Effector CD4-positive, alpha-beta T cell (primary cell): Measurements from ENCODE around the gene YPEL2.
"Not testable (repeated sequence)": the region's sequence is repeated elsewhere in the genome, so short reads cannot be mapped to it uniquely, and the experiment has no call there.

Source experiments
- DNase-seq: peaks from one replicate; pipeline ENCODE4 v3.0.0-alpha.2; 2020

Gene YPEL2

DNA sequence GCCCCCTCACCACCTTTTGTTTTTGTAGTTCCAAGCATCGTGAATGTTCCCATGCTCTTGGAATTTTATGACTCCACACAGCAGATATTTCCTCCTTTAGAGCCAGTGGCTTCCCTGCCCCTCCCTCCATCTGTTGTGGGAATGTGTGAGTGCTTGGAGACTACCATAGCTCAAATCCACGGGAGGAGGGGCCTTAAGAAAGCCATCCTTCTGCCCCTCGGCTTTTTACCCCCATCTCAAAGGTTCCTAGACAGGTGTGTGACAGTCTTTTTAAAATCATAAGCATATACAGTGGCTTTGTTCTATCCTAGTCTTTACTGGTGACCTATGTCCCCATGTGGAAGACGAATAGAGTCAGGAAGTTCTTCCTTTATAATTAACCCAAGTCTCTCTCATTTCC is 47.2 kb downstream of the YPEL2 start:
- DNase-seq = no peak

DNA sequence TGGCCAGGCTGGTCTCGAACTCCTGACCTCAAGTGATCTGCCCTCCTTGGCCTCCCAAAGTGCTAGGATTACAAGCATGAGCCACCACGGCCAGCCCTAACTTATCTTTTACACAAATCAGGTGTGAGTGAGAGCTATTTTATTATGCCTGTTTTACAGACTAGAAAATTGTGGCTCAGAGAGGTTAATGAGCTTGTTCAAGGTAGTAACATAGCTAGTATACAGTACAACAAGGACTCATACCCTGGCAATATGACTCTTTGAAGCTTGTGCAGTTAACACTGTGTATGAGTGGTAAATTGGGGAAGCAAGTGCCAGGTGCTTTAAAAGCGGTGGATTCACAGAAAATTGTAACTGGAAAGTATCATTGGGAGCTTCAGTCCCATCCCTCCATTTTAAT is 49.0 kb downstream of the YPEL2 start:
- no peak for DNase-seq

DNA sequence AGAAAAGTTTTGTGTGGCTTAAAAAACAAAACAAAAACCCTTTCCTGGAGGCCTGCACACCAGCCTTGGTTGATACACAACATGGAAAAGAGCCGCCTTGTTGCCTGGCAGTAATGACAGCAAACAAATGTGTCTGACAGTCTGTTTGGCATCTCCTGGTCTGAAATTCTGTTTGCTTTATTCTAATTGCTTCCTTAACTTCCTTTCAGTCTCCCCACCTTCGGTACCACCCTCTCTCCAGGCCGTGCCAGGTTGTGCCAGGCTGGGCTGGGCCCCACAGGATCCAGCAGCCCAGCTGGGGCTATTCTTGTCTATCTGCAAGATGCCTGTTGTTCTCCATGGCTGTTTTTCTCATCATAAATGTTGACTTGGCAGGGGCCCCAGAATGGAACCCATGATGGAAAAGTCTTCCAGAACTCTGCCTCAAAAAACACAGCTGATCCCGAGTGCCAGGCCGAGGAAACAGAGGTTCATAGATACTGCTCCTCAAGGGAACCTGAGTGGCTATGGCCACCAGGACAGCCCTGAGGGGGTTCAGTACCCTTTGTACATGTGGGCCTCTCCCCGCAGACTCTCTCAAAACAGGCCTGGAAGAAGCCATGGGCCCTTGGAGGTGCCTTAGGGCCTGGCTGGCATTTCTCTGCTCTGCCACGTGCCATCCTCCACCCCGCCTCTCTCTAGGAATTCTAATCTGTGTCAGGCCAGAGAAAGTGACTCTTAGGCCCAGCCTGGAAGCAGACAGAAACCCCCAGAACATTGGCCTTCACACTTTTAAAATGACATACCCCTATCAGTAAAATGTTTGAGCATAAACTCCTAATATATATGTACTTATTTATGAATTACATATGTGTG is 50.5 kb downstream of the YPEL2 start:
- DNase-seq = no peak

DNA sequence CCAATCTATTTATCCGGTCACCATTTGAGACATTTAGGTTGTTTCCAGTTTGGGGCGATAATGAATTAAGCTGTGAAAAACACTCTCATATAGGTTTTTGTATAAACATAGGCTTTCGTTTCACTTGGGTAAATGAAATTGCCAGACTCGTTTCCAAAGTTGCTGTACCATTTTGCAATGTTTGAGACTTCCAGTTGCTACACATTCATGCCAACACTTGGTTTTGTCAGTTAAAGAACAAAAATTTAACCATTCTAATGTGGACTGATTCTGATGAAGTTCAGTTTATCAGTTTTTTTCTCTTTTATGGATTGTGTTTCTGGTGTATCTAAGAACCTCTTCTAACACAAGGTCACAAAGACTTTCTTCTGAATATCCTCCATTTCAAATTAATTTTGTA is 52.4 kb downstream of the YPEL2 start:
- no peak for DNase-seq

DNA sequence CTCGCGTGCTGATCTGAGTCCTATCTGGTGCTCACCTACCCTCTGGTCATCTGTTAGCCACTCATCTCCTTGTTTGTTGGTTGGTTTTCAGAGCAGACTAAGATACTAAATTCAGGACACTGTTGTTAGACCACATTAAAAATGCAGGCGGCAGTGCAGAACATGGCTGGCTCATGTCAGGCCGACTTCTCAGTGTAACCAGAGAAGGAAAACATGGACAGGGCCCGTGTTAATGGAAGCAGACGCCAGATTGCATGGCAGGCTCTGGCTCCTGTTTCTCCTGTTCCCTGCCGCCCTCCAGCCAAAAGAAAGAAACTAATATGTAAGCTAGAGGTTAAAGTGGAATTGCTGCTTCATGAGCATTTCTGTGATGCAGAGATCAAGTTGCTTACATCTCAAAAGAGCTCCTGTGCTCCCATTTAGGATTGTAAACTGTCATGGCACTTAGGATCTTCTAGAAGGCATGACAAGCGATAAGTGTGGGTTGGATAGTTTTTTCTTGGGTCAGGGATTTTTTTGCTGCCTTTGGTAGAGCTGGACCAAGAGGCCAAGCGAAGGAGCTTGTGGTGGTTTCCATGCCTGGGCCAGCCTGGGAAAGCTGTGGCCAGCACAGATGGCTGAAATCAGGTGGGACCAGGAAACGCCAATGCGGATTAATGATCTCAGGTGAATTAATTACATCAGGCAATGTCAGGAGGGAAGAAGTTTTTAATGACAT is 56.1 kb downstream of the YPEL2 start:
- no peak for DNase-seq

DNA sequence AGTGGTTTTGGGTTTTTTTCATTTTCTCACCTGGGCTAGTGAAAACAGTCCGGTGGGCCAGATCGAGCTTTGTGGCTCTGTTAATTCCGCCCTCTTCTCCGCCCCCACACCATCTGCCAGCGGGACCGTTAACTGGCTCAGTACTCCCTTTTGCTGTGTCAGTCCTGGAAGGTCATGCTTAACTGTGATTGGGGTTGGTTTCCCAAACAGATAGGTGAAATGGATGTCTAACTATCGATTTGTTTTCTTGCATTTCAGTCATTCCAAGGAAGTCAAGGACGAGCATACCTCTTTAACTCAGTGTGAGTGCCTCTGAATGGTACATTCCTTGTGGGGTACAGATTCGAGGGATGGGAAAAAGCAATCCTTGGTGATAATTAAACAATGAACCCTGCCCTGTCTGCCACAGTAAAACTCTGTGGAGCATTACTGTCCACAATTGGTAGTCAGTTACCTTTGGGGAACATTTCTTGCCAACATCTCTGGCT is 56.7 kb downstream of the YPEL2 start:
- DNase-seq = no peak

DNA sequence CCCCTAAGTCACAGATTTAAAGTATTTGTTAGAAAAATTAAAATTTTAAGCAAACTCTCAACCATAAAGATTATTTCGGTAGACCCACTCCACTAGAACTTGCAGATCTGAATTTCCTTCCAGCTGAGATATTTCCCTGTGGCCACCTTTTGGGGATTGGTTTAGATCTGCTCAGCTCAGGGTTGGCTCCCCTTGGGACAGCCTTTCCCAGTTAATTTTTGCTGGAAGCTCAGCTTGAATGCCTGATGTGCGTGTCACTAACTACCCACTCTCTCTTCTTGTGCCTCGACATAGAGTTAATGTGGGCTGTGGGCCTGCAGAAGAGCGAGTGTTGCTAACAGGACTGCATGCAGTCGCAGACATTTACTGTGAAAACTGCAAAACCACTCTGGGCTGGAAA is 57.6 kb downstream of the YPEL2 start:
- DNase-seq = no peak

DNA sequence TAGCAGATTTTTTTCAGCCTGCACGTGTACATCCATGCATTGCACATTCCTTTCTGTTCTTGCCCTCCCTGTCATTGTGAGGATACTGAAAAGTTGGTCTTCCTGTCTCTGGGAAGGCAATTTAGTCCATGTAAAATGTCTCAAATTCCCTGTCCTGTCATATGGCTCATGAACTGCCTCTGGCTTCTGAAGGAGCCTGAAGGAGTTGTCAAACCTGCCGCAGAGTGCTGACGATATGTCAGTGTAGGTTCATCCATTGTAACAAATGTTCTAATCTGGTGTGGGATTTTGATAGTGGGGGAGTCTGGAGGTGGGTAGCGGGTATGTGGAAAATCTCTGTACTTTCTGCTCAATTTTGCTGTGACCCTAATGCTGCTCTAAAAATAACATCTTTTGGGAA is 59.6 kb downstream of the YPEL2 start:
- no peak for DNase-seq

DNA sequence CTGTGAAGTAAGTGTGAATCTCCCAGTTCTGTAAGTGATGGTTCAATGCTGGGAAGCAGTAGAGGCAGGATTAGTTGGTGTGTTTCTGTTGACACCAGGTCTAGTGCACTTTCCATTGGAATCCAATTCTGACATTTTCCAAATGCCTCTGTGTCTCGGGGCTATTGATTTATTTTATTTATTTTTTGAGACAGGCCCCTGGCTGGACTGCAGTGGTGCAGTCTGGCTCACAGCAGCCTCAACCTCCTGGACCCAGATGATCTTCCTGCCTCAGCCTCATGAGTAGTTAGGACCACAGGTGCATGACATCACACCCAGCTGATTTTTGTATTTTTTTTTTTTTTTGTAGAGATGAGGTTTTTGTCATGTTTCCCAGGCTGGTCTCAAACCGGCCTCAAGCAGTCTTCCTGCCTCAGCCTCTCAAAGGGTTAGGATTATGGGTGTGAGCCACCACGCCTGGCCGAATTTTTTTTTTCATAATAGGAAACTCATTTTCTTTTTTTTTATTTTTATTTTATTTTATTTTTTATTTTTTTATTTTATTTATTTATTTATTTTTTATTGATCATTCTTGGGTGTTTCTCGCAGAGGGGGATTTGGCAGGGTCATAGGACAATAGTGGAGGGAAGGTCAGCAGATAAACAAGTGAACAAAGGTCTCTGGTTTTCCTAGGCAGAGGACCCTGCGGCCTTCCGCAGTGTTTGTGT is 61.7 kb downstream of the YPEL2 start:
- DNase-seq = no peak

DNA sequence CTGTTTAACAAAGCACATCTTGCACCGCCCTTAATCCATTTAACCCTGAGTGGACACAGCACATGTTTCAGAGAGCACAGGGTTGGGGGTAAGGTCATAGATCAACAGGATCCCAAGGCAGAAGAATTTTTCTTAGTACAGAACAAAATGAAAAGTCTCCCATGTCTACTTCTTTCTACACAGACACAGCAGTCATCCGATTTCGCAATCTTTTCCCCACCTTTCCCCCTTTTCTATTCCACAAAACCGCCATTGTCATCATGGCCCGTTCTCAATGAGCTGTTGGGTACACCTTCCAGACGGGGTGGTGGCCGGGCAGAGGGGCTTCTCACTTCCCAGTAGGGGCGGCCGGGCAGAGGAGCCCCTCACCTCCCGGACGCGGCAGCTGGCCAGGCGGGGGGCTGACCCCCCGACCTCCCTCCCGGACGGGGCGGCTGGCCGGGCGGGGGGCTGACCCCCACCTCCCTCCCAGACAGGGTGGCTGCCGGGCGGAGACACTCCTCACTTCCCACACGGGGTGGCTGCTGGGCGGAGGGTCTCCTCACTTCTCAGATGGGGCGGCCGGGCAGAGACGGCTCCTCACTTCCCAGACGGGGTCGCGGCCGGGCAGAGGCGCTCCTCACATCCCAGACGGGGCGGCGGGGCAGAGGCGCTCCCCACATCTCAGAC is 62.4 kb downstream of the YPEL2 start:
- DNase-seq = not testable (repeated sequence)

DNA sequence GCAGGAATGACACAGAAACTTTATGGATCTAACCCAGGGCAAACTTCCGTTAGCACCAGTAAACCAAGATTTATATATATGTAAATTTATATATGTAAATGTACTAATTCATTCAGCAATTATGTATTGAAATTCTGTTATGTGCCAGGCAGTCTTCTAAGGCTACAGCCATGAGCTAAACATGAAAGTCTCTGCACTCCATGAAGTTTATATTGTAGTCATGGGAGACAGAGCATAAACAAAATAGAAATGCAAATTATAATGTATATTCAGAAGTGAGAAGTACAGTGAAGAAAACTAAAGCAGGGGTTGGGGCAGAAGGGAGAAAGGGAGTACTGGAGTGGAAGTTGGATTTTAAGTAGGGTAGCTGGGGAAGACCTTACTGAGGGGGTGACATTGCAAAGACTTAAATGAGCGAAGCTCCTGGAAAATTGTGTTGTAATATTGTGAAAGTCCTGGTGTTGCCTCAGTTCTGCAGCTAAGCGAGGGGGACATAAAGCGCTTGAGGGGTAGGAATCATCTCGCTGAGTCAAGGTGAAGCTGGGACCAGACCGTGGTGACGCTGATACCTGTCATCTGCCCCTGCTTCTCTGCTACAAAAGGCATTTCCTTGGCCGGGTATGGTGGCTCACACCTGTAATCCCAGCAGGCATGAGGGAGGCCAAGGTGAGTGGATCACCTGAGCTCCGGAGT is 64.8 kb downstream of the YPEL2 start:
- DNase-seq = no peak

DNA sequence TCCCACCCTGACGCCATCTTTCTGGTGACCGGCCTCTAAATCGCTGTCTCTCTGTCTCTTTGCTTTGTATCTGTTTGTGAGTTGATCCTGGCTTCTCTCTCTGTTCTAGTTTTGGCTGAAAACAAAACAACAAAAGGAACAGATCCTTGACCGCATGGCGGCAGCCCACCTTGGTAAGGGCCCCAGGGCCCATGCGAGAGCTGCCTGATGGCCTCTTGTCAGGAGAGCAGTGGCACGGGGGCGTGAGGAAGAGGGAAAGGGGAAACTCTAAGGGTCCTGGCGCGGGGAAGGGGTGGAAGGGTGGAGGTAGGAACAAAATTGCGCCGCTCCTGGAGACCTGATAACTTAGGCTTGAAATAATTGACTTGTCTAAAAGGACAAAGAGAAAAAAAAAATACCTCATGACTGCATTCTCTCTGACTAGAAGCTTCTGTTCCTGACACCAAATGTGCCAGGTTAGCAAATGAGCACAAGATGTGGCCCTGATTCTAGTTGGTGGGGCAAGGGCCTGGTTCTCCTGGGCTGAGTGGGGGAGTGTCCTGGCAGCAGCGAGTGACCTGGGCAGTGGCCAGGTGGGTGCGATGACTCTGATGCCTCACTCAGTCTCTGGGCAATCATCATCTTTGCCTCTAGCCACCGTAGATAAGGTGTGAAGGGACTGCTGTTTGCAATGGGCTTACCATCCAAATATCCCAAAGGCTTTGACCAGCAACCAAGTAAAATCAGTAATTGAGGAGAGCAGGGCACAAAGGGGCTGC is 66.0 kb downstream of the YPEL2 start:
- no peak for DNase-seq

DNA sequence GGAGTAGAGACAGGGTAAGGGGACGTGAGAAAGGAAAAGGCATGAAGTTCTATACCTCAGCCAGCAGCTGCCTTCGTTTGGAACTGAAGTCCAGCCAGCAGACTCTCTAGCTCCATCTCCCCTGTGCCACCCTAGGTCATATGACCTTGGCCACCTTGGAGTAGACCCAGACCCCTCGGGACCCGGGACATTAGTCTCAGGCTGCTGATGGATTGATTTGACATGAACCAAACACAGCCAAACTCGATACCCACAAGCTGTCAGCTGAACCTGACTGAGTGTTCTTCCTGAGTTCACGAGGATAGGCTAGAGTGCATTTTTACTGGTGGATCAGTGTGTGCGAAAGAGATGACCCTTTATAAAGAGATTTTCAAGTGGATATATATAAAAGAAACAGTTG is 68.5 kb downstream of the YPEL2 start:
- no peak for DNase-seq

DNA sequence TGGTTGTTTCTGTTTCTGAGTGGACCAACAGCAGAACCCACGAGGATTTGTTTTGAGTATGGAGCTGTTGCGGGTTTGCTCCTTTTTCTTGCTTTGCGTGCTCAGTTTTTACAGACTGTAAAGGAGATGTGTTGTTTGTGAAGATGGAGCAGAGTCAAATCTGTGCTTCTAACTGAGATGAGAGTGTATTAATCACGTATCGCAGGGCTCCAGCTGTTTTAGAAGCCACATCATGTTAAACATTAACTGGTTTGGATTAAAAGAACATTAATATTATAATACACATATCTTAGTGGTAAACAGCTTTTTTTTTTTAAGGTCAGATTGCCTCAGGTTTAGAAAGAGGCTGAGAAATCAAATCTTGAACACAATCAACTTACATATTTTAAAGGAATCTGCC is 69.4 kb downstream of the YPEL2 start:
- DNase-seq = no peak

DNA sequence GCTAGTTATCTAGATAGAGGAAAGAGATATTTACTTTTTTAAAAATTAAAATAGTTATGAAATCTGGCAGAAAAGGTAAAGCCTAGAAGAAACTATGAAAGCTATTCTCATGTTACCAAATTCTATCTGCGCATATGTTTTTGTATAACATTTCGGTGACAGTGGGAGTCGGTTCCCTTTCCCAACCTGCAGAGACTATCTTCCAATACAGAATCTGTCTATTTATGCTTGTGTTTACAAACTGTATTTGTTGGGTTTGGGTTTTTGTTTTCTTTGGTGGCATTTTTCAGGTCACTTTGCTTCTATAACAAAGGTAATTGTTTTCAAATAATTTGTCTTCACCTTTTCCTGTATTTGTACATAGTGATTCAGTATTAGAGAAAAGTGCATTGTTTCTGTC is 69.8 kb downstream of the YPEL2 start:
- DNase-seq = no peak

DNA sequence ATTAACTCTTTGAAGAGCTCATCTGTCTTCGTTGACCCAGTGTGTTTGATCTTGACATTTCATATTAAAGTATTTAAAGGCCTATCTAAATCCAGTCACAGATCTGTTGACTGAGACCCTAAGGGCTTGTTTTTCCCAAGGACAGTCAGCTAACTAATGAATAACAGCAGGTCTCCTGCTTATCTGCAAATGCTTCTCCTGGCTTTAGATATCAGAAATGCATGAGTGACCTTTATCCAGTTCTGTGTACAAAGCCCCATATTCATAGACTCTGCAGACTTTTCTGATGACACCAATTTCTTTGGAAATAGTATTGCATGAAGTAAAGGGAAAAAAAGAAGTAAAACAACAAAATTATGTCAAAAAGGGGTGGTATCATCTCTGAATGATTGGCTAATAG is 70.3 kb downstream of the YPEL2 start:
- no peak for DNase-seq

DNA sequence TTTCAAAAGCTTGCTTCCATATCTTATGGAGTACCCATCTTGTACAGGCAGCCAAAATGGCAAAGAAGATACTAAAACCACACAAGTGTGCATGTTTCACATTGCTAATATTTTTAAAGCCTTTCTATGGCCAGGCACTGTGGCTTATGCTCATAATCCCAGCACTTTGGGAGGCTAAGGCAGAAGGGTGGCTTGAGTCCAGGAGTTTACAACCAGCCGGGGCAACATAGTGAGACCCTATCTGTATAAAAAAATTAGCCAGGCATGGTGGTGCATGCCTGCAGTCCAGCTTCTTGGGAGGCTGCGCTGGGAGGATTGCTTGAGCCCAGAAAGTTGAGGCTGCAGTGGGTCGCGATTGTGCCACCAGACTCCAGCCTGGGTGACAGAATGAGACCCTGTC is 71.3 kb downstream of the YPEL2 start:
- no peak for DNase-seq

DNA sequence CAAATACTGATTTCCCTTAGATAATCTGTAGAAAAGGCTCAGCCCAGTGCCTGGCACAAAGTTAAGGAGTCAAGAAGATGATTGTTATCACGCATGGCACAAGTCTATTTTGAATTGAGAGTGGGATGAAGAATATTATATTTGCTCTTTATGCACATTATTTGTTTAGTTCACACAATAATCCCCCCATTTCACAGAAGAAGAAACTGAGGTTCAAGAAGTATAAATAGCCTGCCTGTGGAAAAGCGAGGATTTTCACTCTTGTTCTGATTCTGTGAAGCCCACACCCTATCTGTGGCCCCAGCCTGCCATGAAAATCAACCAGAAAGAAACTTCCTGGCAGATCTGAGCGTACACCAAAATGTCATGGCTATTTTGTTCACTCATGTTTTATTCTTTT is 73.0 kb downstream of the YPEL2 start:
- DNase-seq = no peak

DNA sequence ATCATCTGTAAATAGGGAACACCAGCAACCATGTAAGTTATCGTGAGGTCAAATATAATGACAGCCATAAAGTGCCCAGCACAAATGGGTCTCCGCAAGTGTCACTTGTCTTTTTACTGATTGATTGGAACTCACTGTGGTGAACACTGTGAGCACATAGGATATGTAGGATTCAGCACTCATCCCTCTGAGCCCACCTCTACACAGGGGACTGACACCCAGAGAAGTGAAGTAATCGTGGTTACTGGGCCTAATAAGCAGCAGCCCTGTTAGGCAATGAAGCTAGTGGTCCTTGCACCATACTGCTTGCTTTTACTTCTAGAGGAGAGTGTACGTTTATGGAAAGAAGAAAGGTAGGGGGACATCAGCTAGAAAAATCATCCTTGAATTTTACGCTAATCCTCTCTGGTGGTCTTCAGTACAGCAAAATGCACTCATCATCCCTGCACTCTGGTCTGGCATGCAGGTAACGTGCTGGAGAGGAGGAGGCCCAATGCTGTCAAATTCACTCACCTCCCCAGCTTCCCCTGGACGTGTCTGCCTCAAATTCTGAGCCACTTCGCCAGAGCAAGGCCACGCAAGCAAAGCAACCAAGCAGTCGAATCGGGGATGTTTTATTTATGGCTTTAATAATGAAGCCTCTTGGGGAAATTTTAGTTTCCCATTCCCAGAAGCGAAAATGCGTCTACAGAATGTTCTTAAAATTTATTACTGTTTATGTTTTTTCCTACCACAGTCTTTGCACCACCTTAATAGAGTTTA is 74.7 kb downstream of the YPEL2 start:
- DNase-seq = no peak

DNA sequence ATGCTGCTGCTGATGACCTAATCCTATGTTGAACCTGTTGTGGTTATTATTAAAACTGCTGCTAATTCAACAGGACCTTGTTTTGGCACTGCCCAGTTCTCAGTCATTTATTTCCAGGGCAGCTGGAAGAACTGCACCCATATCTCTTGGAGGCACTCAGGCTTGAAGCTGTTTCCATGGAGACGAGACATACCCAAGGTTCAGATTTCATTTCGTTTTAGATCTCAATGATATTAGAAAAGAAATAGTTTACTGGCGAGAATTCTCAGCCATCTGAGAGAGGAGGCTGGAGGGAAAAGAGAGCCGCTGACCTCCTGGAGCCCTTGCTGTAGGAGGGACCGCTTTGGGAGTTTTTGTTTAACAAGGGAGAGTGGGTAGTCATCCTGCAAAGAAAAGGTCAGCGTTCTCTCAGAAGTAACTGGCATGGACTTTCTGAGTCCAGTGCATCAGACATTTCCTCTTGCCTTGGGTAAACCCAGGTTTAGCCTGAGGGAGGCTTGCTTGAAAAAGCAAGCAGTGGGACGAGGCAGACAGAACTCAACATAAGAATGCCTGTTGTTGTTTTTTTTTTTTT is 75.4 kb downstream of the YPEL2 start:
- no peak for DNase-seq
